HEK293 (cell line): ENCODE results near the gene KDSR.

Source experiments
- CTCF ChIP-seq: fragments of 450-650 bp; formaldehyde crosslinking; IDR thresholded peaks from 2 replicates; pipeline ENCODE4 v1.5.1; 2016; ENCODE audit warnings: missing biosample characterization, missing genetic modification characterization
- PRDM1 ChIP-seq: fragments of 450-650 bp; formaldehyde crosslinking; IDR thresholded peaks from 2 replicates; pipeline ENCODE4; 2016; ENCODE audit warnings: missing biosample characterization, missing genetic modification characterization
- PRDM4 ChIP-seq: fragments of 450-650 bp; formaldehyde crosslinking; IDR thresholded peaks from 2 replicates; pipeline ENCODE4 v1.5.1; 2017; ENCODE audit warnings: missing biosample characterization, missing genetic modification characterization
- ZNF274 ChIP-seq, 2 experiments: fragments of 200-500 bp in 1 of 2; fragments of 450-650 bp in 1 of 2; sonication (Bioruptor generic) in 1 of 2; formaldehyde crosslinking in 1 of 2; IDR thresholded peaks; 2 replicates each; pipeline versions ENCODE4 v1.5.1 to v1.6.1; 2014 to 2016; ENCODE audit warnings: borderline replicate concordance in 1 of 2, inconsistent platforms in 1 of 2, low read length in 1 of 2, missing biosample characterization in 1 of 2, missing genetic modification characterization in 1 of 2
- ZNF423 ChIP-seq: fragments of 450-650 bp; formaldehyde crosslinking; IDR thresholded peaks from 2 replicates; pipeline ENCODE4 v1.5.1; 2016; ENCODE audit warnings: missing biosample characterization, missing genetic modification characterization
- ZNF629 ChIP-seq: fragments of 450-650 bp; formaldehyde crosslinking; IDR thresholded peaks from 2 replicates; pipeline ENCODE4 v1.5.1; 2017; ENCODE audit warnings: missing biosample characterization, missing genetic modification characterization
- TF ChIP-seq, protein P1 (sequence below): fragments of 450-650 bp; formaldehyde crosslinking; IDR thresholded peaks from 2 replicates; pipeline ENCODE4 v1.5.1; 2016; ENCODE audit warnings: missing biosample characterization, missing genetic modification characterization
- TF ChIP-seq, protein P2 (sequence below): fragments of 450-650 bp; formaldehyde crosslinking; IDR thresholded peaks from 2 replicates; pipeline ENCODE4 v1.5.1; 2016; ENCODE audit warnings: missing biosample characterization, missing genetic modification characterization

- TF ChIP-seq CTCF (tag by site-specific recombination) (no peak; the same call in 1 of the 2 replicates), ZNF629 (tag by site-specific recombination) (0 out of 2 replicates have a peak, but pooled peaks have one; percentile 17), PRDM1 (tag by site-specific recombination) (no peak), ZNF423 (no peak), PRDM4 (no peak), ZNF274 (IDR thresholded peaks at IDR 0.05; ENCODE audit: low read length) (no peak), ZNF274 (tag by site-specific recombination; IDR thresholded peaks at IDR 0.05; ENCODE audit: borderline replicate concordance) (no peak)
- TF ChIP-seq, protein P1, sequence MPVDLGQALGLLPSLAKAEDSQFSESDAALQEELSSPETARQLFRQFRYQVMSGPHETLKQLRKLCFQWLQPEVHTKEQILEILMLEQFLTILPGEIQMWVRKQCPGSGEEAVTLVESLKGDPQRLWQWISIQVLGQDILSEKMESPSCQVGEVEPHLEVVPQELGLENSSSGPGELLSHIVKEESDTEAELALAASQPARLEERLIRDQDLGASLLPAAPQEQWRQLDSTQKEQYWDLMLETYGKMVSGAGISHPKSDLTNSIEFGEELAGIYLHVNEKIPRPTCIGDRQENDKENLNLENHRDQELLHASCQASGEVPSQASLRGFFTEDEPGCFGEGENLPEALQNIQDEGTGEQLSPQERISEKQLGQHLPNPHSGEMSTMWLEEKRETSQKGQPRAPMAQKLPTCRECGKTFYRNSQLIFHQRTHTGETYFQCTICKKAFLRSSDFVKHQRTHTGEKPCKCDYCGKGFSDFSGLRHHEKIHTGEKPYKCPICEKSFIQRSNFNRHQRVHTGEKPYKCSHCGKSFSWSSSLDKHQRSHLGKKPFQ (tag by site-specific recombination) = no peak
- TF ChIP-seq, protein P2, sequence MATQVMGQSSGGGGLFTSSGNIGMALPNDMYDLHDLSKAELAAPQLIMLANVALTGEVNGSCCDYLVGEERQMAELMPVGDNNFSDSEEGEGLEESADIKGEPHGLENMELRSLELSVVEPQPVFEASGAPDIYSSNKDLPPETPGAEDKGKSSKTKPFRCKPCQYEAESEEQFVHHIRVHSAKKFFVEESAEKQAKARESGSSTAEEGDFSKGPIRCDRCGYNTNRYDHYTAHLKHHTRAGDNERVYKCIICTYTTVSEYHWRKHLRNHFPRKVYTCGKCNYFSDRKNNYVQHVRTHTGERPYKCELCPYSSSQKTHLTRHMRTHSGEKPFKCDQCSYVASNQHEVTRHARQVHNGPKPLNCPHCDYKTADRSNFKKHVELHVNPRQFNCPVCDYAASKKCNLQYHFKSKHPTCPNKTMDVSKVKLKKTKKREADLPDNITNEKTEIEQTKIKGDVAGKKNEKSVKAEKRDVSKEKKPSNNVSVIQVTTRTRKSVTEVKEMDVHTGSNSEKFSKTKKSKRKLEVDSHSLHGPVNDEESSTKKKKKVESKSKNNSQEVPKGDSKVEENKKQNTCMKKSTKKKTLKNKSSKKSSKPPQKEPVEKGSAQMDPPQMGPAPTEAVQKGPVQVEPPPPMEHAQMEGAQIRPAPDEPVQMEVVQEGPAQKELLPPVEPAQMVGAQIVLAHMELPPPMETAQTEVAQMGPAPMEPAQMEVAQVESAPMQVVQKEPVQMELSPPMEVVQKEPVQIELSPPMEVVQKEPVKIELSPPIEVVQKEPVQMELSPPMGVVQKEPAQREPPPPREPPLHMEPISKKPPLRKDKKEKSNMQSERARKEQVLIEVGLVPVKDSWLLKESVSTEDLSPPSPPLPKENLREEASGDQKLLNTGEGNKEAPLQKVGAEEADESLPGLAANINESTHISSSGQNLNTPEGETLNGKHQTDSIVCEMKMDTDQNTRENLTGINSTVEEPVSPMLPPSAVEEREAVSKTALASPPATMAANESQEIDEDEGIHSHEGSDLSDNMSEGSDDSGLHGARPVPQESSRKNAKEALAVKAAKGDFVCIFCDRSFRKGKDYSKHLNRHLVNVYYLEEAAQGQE (tag by site-specific recombination) = no peak
Observed at GRCh38 chr18:63366213-63367052, 573 bp downstream of the KDSR start.
